Central memory CD4-positive, alpha-beta T cell (primary cell): ENCODE data around the gene MAP7.
"Not testable (repeated sequence)": the region's sequence is repeated elsewhere in the genome, so short reads cannot be mapped to it uniquely, and the experiment has no call there.

Experiments
- DNase-seq: peaks from one replicate; pipeline ENCODE4 v3.0.0; 2022

The MAP7 gene

DNA sequence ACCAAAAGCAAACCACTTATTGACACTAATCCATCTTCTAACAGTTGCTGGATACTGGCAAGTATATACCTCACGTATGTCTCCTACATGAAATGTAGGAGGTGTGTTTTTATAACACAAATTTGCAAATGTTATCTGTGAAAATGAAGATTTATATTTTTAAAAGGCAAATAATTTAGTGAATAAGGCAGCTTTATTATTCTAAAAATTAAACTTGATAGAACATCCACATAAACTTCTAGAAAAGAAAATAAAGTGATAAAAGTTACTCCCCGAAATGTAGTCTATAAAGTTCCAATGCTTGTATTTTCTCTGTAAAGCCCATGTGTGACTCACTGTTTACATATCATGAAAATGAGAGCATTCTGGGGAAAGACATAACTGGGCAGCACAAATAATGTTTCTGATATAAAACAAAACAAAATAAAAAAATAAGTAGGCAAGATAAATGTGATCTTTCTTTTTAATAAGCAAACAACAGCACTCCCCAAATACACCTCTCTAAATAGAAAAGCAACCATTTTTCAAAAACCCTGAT lies 84.4 kb downstream of the MAP7 start:
- no peak for DNase-seq

DNA sequence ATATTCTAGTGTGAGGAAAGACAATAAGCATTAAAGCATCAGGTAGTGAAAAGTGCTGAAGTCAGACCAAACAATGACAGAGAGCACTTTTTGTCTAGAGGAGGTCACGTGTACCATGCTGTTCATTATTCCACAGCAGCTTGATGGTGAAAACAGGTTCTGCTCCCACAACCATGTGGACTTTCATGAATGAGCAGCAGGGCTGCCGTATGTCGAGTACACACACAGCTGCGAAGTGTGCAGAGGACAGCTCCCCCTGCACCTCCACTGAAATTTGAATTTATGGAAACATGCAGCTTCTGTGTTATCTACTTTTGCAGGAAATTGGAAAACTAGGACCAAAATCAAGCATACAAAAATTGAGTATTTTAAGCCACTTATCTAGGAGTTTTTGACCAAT lies 85.3 kb downstream of the MAP7 start:
- DNase-seq, result no peak

DNA sequence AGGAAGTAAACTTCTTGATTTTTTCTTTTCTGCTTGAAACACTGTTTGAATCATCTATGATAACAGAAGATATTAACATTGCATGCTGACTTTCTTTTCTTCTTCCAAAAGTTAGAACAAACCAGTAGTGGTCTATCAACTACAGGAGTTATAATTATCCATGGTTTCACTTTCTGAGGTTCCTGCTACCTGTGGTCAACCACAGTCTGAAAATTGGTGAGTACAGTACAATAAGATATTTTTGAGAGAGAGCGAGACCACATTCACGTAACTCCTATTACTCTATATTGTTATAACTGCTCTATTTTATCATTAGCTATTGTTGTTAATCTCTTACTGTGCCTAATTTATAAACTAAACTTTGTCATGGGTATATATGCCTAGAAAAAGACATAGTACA lies 86.1 kb downstream of the MAP7 start:
- DNase-seq, result no peak

DNA sequence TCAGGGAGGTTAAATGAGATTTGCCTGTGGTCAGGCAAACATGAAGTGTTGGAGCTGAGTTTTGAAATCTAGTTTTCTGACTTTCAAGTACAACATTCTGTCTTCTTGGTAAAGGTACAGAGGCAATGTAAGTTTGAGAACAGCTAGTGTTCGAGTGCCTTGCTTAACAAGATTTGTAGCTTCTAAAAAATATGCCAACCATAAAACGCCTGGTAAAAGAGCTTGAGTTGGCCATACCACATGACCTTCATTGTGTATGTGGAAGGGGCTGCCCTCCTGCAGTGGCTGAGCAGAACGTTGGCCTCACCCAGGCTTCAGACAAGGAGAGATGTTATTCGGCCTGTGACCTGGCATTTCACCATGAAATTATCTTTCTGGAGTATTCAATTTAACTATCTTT lies 86.5 kb downstream of the MAP7 start:
- no peak for DNase-seq

DNA sequence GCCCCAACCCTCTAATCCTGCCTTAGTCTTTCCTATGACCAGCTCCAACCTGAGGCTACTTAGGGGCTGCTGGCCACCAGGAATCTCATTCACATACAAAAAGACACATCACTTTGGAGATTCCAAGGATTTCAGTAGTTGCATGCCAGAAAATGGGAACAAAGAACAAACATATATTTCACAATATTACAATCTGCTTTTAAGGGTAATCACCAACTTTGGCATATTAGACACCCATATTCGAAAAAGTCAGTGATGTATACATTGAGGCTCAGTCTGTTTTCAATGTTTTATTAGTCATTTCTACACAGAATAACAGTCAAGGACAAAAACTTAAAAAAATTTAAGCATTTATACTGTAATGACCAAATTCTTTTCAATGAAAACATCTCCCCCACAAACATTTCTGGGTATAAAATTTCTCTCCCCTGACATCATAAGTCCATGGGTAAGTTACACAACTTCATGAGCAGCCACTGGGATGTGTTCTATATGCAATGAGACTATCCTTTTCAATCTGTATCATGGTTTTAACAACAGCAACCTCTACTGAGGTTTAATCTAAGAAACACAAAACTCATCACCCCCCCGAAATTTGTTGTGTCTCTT lies 103.5 kb downstream of the MAP7 start:
- DNase-seq, result no peak

DNA sequence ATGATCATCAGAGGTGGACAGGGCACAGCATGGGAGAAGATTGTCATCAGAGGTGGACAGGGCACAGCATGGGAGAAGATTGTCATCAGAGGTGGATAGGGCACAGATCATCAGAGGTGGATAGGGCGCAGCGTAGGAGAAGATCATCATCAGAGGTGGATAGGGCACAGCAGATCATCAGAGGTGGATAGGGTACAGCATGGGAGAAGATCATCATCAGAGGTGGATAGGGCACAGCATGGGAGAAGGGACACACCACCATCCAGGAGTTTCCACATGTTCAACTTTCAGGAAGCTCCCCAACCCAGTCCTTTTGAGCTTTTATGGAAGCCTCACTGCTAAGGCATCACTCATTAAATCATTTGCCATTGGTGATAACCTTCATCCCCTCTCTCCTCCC lies 104.1 kb downstream of the MAP7 start:
- no peak for DNase-seq

DNA sequence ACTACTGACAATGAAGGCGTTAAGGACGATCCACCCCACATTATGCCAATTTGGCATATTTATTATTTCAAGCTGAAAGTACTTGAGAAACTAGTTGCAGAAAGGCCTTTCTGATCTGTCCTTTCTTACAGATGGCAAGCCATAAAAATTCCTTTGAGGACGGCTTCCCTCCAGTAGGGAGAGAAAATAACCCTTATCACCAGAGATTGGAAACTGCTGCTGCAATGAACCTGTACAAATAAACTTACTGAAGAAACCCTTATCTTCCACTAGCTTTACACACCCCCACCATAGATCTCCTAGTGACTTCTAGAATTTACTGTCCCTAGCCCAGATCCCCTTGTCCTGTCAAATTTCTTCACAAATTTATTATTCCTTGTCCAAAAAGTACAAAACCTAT lies 105.2 kb downstream of the MAP7 start:
- no peak for DNase-seq

DNA sequence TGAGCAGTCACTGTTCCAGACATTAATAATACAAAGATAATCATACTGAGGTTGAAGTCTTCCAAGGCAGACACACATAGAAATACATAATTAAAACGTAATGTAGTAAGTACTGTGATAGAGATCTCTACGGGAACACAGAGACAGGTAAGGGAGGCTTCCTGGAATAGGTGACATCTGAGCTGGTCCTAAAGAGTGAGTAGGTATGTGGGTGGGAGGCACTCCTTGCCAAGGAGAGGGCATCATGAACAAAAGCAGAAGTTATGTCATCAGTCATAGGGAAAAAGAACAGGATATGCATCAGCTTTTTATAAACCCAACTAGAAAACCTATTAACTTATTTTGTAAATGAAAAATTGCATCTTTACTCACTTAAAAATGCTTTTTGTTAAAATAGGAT lies 110.0 kb downstream of the MAP7 start:
- no peak for DNase-seq

DNA sequence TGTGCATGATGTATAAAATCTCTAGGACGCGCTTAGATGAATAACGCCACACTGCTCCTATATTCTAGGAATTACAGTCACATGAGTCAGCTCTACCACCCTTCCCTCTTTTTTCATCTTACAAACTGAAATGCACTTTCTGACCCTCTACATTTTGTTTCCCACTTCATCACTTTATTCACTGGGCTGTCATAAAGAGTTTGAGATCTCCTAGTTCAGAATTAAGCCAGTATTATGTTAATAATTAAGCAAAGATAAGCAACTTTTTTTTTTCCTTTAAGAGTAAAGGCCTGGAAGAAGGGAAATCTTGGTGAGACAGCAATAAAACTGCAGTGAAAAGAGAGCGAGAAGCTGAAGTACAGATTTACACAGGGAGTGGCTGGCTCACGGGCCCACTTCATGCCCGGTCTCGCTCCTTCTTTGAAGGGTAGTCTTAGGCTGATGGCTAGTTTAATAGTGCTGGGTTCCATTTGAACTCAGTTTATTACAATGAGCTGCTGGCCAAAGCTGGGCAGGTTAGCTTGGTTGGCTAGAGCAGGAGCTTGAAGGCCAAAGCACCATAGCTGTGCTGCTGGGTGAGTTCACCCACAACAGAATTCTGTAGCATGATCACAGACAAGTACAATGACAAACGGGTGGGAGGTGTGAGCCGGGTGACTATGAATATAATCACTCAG lies 110.6 kb downstream of the MAP7 start:
- no peak for DNase-seq

DNA sequence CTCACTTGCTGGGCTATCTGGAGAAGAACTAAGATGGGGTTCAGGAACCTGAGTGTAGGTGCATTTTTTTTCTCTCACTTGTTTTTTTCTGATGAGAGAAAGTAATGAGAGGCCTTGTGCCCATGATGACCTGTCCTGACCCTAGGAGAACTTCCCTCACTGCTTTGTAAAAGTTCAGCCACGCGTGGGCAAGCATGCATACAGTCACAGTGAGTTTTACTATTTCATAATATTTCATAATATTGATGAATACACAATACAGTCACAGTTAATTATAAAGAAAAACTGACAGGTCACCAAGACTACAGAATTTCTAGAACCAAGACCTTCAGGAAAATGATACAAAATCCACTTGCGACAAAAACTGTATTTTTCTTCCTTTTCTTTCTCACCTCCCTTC lies 111.8 kb downstream of the MAP7 start:
- no peak for DNase-seq

DNA sequence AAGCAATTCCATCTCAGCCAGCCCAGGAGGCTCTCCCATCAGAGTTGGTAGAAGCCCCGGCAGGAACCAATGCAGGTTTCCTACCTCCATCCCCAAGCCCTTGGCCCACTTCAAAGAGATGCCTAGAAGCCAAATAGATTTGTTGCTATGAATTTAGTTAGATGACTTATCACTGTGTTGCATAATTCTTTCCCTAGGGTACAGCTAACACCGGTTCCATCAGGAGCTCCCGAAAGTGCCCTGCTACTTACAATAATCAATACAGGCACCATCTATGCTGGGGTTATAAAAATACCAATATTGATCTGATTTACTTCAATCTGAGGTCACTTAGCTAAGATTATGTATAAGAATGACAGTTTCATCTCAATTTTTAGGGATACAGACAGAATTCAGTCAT lies 113.0 kb downstream of the MAP7 start:
- DNase-seq, result no peak

DNA sequence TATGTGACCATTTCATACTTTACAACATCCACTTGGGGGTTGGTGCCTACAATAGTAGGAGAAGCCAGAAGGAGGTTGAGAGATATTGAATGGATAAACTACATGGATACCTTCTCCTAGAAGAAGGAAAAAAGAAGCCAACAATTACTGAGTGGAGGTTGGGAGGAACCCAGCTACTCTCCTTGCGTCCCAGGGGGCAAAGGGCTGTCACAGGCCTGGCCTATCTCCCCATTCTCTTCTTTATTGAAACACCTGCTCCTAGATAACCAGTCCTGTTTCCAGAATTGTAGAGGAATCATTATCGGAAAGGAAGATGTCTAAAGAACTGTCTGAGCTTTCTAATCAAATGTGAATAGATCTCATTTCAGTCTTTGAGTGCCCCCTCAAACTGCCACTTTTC lies 115.1 kb downstream of the MAP7 start:
- no peak for DNase-seq

DNA sequence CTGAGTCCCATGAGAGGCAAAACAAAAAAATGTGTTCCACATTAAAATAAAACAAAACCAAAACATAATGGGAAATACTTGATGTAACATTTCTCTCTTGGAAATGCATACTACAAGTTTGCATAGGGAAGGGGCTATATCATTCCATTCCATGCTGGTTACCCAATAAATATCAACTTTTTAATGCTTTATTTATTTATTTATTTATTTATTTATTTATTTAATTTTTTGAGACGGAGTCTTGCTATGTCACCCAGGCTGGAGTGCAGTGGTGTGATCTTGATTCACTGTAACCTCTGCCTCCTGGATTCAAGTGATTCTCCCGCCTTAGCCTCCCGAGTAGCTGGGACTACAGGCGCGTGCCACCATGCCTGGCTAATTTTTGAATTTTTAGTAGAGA lies 118.9 kb downstream of the MAP7 start:
- DNase-seq, result not testable (repeated sequence)

DNA sequence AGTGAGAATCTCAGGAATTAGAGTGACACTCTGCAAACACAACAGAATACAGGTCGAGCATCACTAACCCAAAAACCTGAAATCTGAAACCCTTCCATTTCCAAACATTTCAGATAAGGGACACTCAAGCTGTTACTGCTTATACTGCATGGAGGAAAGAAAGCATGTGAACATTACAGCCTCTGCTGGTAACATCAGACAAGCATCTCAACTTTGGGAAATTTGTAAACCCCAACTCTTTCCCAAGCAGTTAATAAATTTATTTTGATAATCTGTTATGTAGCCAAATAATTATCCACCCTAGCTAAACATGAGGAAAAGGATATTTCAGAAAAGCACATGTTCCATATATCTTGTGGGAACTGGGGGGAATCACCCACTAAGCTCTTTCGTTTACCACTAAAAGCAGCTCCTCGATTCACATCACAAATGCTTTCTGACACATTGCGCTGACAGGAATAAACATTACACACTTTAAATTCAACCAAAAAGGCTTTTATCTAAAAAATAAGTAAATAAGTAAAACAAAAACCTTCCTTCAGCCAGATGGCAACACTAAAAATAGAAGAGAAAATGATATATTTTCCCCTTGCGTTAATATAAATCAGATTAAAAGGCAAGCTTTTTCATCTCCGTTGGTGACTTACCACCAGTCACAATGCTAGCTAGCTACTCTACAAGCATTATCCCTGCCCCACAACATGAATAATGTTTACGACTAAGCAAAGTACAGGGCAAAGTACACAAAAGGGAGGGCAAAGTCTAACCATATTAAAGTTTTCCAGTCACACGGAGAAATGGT lies 120.8 kb downstream of the MAP7 start:
- no peak for DNase-seq

DNA sequence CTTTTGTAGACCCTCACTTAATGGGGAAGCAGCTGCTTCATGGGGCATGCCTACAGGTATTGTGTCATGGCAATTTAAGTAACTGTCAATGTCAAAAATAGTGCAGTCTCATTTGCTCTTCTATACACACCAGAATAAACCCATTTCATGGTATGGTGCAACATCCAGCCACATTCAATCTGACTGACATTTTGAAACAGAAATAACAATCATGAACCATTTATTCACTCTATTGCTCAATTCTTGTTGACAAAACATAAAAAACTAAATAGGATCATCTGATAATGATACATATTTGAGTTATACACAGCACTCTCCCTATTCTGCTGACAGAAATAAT lies 122.9 kb downstream of the MAP7 start:
- DNase-seq, result no peak

DNA sequence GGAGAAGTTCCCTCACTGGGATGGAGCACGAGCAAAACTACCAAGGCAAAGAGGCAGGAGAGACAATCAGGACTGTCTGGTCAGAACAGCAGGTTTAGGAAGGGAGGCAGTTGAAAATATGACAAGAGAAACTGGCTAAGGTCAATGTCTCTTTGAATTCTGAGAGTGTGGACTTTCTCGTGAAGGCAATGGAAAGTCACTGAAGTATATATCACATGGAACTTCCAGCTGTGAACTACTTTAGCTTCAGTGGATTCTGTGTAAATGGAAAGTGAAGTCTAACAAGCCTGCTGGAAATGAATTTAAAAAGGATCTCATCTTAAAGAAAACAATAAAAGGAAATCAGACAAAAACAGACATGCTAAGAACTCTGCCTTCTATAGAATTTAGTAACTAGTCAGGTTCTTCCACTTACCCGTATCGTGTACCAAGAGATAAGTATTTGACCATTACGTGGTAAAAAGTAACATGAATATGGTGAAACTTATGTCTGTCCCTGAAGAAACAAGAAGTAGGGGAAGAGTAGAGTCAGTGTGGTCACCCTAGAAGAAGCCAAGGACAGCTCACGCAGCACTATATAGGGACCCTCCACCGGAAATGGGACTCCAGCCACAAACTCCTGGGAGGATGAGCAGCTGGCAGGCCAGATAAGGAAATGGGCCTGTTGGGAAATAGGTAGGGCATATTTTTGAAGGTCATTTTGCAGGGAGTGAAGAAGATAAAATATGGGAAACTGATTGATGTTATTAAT lies 123.4 kb downstream of the MAP7 start:
- DNase-seq, result no peak

DNA sequence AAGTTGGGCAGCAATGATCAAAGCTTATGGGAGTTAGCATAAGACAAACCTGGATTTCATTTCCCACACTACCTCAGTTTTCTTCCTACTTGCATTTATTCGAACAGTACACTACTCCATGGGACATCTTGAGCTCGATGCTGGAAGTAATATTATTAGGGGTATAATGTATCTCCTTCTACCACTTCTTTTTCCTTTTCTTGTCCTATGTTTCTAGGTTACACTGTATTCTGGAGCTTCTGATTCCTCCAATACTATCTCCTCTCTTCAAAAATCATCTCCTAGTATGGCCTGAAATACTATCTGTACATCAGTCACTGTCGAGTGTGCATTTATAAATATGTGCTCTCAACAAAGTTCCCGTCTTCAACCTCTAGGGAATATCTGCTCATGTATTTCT lies 124.4 kb downstream of the MAP7 start:
- no peak for DNase-seq

DNA sequence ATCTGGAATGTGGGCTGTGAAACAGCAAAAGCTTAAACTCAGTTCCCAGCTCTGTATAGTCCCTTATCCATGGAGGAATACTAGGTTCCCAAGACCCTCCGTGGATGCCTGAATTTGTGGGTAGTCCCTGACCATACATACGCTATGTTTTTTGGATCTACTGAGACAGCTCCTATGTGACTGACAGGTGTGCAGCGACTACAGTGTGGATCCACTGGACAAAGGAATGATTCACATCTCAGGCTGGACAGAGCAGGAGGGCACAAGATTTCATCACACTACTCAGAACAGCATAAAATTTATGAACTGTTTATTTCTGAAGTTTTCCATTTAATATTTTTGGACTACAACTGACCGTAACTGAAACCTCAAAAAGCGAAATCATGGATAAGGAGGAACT lies 125.3 kb downstream of the MAP7 start:
- DNase-seq, result no peak

DNA sequence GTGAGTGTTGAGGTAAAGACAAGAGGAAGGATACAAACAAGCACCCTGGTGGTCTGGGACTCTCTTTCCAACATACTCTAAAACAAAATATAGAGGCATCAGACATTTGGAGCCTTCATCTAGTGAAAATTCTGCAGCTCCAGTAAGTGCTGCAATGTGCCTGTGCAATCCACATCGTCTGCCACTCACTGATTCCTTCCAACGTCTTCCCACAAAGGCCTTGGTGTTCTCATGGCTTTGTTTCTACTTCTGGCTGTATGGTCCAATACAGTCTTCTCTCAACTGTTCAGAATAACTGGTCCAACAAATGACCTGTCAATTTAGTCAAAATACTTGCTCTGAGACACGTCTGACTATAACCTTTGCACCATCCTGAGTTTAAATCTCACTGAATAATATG lies 125.8 kb downstream of the MAP7 start:
- DNase-seq, result no peak

DNA sequence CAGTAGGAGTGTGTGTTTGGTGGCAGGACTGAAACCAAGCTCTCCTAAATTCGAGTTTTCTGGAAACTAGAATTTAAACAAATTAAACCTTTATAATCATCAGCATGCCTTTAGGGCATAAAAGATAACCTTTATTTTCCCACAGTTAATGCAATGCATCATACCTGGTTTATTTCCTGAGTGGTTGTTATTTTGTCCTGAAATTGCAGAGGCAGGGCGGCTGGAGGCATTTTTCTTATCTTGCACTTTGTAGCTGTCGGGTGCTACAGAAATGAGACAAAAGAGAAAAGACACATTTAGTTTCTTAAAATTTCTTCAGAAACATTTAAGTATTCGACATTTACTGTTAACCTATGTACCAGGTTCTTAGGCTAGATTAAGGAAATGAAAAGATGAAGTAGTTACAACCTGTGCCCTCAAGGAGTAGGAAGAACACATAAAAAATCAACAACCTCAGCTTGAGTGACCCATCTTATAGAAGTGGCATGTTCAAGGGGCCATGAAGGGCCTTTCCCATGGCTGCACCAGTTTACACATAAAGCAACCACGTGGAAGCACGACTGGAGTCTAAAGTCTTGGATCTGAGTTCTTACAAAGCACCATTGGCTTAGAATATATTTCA lies 128.6 kb downstream of the MAP7 start:
- DNase-seq, result no peak

DNA sequence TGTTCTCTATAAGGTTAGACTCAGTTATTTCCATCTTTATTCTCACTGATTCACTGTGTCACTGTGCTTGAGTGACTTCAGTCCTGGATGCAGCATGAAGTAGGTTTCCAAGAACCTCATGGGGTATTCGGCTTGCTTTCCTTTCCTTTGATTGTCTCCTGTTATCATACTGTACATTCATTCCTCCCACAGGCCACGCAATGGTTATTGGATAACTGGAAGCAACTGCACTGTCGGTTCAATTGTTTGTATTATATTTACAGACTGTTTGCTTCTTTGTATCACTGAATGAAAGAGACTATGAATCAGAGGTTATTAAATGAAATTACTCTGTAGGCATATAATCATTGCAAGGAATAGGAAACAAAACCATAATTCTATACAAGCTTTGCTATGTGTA lies 129.4 kb downstream of the MAP7 start:
- no peak for DNase-seq

DNA sequence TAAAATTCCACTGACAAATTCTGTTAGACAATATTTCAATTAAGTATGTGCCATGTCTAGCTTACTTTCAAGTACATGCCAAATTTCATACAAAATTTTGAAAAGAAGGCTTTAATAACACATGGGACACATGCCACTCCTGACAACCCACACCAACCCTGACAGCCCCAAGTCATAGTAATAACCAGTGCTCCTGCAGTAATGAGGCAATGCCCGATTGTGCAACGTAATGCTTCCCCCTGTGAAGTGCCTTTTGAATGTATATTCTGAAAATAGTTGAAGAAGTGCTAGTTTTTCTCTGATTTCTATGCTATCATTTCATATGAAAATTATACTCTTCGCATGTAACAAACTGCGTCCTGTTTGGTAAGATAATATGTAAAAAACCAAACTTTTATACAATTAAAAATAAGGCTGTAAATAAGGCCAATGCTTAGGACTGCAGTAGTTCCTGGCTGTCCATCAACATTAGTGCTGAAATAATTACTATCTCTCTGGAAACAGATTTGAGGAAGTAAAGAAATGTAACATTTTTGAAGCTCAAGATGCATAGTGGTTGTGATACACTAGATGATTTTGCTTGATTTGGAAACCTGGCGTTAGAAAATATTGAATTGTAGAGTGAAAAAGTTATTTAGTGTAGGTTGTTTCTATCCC lies 134.7 kb downstream of the MAP7 start:
- DNase-seq, result no peak
